ENCODE data around the gene CDKL5. TPM values are rescaled to one million over a fixed set of nuclear protein-coding genes. Genes with fewer than 3 reads are reported as not detected.

Gene CDKL5

DNA sequence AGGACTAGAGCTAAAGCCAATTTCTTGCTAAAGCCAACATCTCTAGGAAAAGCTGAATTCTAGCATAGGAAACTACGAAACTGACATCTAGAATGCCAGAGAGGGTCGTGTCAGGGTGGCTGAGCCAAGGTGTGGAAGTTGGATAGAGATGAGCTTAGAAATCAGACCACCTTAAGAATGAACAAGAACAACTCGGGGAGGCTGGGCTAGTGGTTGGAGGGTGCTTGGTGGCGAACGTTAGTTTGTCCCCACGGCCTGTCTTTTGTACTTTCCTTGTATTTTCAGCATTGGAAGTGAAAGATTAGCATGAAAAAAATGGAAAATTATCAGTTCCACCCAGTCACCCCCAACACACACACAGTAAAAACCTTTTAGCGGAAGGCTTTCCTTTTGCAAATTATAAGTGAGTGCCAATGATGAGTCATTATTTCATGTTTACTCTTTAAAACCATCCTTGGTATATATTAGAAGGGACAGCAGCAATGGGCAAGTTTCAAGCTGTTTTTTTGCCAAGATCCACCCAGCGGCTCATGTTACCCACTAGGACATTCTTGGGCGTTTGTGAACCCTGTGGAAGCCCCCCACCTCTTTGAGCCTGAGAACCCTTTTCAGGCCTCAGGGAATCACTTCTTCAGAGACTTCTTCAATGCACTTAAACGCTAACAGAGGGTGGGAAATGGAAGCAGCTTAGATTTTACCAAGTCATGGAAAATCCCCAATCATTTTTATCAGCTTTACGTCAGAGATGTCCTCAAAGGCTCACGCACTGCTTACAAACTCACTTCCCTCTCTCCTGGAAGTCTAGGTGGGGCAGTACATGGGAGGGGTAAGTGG, 277.2 kb downstream of the CDKL5 start:
- Histone ChIP-seq H3K23ac (ENCODE audit: low read depth, low read length, poor library complexity) (no peak overlapping the region), H2BK5ac (ENCODE audit: low read length) (no peak overlapping the region), H3K9me3 (replicated peaks in 1 of 2; ENCODE audit: control insufficient read depth in 2 of 2, insufficient read depth in 1 of 2, low read depth in 1 of 2, low read length in 2 of 2) (no peaks in the 10 kb centered on the region), H3K27ac (replicated peaks; ENCODE audit: low read length) (no peak overlapping the region), H3K4ac (ENCODE audit: low read length) (no peak overlapping the region), H2AFZ (ENCODE audit: low read length) (no peak overlapping the region), H3K4me3 (ENCODE audit: low read length in 2 of 2) (no peak overlapping the region), H3K79me1 (ENCODE audit: low read depth, low read length) (no peaks in the 10 kb centered on the region), H3K4me1 (ENCODE audit: control insufficient read depth in 2 of 2, insufficient read depth in 1 of 2, low read depth in 1 of 2, low read length in 2 of 2) (peaks cover 0 to 1% of the 10 kb centered on the region in 2 donors), H4K91ac (ENCODE audit: low read depth, low read length, poor library complexity) (no peak overlapping the region), H2BK15ac (ENCODE audit: low read length) (no peak overlapping the region), H2BK12ac (ENCODE audit: low read length) (no peak overlapping the region), H3K36me3 (replicated peaks in 1 of 2; ENCODE audit: control insufficient read depth in 2 of 2, insufficient read depth in 2 of 2, low read length in 2 of 2) (no peaks in the 10 kb centered on the region), H2BK120ac (ENCODE audit: low read depth, low read length) (no peak overlapping the region), H3K14ac (ENCODE audit: low read length) (no peak overlapping the region), H2AK5ac (ENCODE audit: low read depth, low read length) (no peak overlapping the region), H3K9ac (ENCODE audit: low read depth, low read length, poor library complexity) (no peak overlapping the region), H4K8ac (ENCODE audit: low read depth, low read length) (no peak overlapping the region), H3K18ac (ENCODE audit: low read length) (no peak overlapping the region), H3K27me3 (ENCODE audit: control insufficient read depth in 3 of 3, insufficient read depth in 3 of 3, low read depth in 1 of 3, low read length in 3 of 3) (peaks cover 0 to 6% (median 0%) of the 10 kb centered on the region in 3 experiments), H3K4me2 (ENCODE audit: insufficient read depth, low read length, poor library complexity, severe bottlenecking) (no peak overlapping the region)
- DNase-seq (ENCODE audit: low spot score) = no peak
- WGBS, 2 donors (ENCODE audit: extremely low coverage in 2 of 2, insufficient read length in 2 of 2, insufficient replicate concordance in 1 of 2) = no CpG with 5 or more reads among the region's 12 CpGs

Small RNA genes within 50 kb of the gene (small RNA-seq; reads per million reads assigned to genes)
- not detected for gene RF00019 (ENCODE audit: insufficient read depth)
